Liver (tissue), 9 donors: Measurements from ENCODE around the gene RASSF3. TPM values are rescaled to one million over a fixed set of nuclear protein-coding genes. Genes with fewer than 3 reads are reported as not detected.

ENCODE experiments used
- DNase-seq: peaks from one replicate; pipeline ENCODE4 v3.0.0-alpha.2; 2017; ENCODE audit warnings: low spot score
- H3K27ac ChIP-seq, 2 donors: one replicate each; pipeline ENCODE4 v1.7.0; 2013; ENCODE audit warnings: inconsistent platforms in 2 of 2, low read length in 2 of 2, control low read depth in 1 of 2, low read depth in 1 of 2, mild to moderate bottlenecking in 1 of 2
- H3K27me3 ChIP-seq, 4 donors: one replicate each; pipeline versions ENCODE4 v1.6.1 to v1.7.0; 2013; ENCODE audit warnings: low read length in 3 of 4, inconsistent platforms in 1 of 4, mild to moderate bottlenecking in 1 of 4, moderate library complexity in 1 of 4; ENCODE audit not compliant: control insufficient read depth in 4 of 4, insufficient read depth in 4 of 4
- H3K36me3 ChIP-seq, 4 donors: one replicate each; pipeline versions ENCODE4 v1.6.1 to v1.7.0; 2013; ENCODE audit warnings: low read length in 3 of 4, mild to moderate bottlenecking in 3 of 4, low read depth in 1 of 4, moderate library complexity in 1 of 4; ENCODE audit not compliant: control insufficient read depth in 4 of 4, insufficient read depth in 3 of 4
- H3K4me1 ChIP-seq, 4 donors: one replicate each; pipeline versions ENCODE4 v1.6.1 to v1.7.0; 2013; ENCODE audit warnings: low read length in 3 of 4, mild to moderate bottlenecking in 3 of 4, moderate library complexity in 1 of 4; ENCODE audit not compliant: control insufficient read depth in 4 of 4, insufficient read depth in 4 of 4
- H3K4me3 ChIP-seq, 3 donors: one replicate each; pipeline versions ENCODE4 v1.6.1 to v1.7.0; 2013; ENCODE audit warnings: low read length in 3 of 3, control low read depth in 1 of 3, low read depth in 1 of 3, mild to moderate bottlenecking in 1 of 3
- H3K9ac ChIP-seq, 2 donors: one replicate each; pipeline ENCODE4 v1.7.0; 2013; ENCODE audit warnings: low read length in 2 of 2, mild to moderate bottlenecking in 2 of 2, moderate library complexity in 2 of 2, control low read depth in 1 of 2, low read depth in 1 of 2
- H3K9me3 ChIP-seq, 4 donors: one replicate each; pipeline versions ENCODE4 v1.6.1 to v1.7.0; 2013; ENCODE audit warnings: low read length in 3 of 4; ENCODE audit not compliant: control insufficient read depth in 4 of 4
- EGR1 ChIP-seq, 2 donors: IDR thresholded peaks; 2 replicates each; pipeline ENCODE4 v1.6.1; 2016 to 2018; ENCODE audit warnings: antibody characterized with exemption in 2 of 2, low read depth in 2 of 2
- FOXA1 ChIP-seq: IDR thresholded peaks from 2 replicates; pipeline ENCODE4 v1.6.1; 2016; ENCODE audit warnings: antibody characterized with exemption
- GABPA ChIP-seq, 2 donors: IDR thresholded peaks in 1 of 2; conservative IDR thresholded peaks in 1 of 2; 2 replicates each; pipeline ENCODE4 v1.6.1; 2016; ENCODE audit warnings: antibody characterized with exemption in 2 of 2, mild to moderate bottlenecking in 1 of 2, moderate library complexity in 1 of 2
- HNF4A ChIP-seq, 2 donors: conservative IDR thresholded peaks; 2 replicates each; pipeline ENCODE4 v1.6.1; 2016; ENCODE audit warnings: antibody characterized with exemption in 2 of 2, mild to moderate bottlenecking in 2 of 2
- HNF4G ChIP-seq: IDR thresholded peaks from 2 replicates; pipeline ENCODE4 v1.6.1; 2016; ENCODE audit warnings: antibody characterized with exemption
- JUND ChIP-seq, 2 donors: IDR thresholded peaks; 2 replicates each; pipeline ENCODE4 v1.6.1; 2016; ENCODE audit warnings: antibody characterized with exemption in 2 of 2
- NR2F2 ChIP-seq: IDR thresholded peaks from 2 replicates; pipeline ENCODE4 v1.6.1; 2016; ENCODE audit warnings: antibody characterized with exemption
- RAD21 ChIP-seq, 2 donors: IDR thresholded peaks; 2 replicates each; pipeline ENCODE4 v1.6.1; 2016; ENCODE audit warnings: antibody characterized with exemption in 2 of 2, mild to moderate bottlenecking in 2 of 2
- RXRA ChIP-seq, 2 donors: IDR thresholded peaks; 2 replicates each; pipeline ENCODE4 v1.6.1; 2017 to 2018; ENCODE audit warnings: antibody characterized with exemption in 2 of 2, mild to moderate bottlenecking in 1 of 2
- SP1 ChIP-seq: IDR thresholded peaks from 2 replicates; pipeline ENCODE4 v1.6.1; 2018; ENCODE audit warnings: antibody characterized with exemption, mild to moderate bottlenecking
- TAF1 ChIP-seq: conservative IDR thresholded peaks from 2 replicates; pipeline ENCODE4 v1.6.1; 2016; ENCODE audit warnings: antibody characterized with exemption, mild to moderate bottlenecking
- YY1 ChIP-seq: IDR thresholded peaks from 2 replicates; pipeline ENCODE4 v1.6.1; 2016; ENCODE audit warnings: antibody characterized with exemption, mild to moderate bottlenecking
- WGBS: extraction: QIAGEN DNeasy Blood & Tissue Kit; methylation state at CpG from one replicate; pipeline ENCODE4 v1.1.7; 2013; 5-methylcytosine and 5-hydroxymethylcytosine counted together
- polyA plus RNA-seq, 2 donors: library from polyadenylated mRNA; stranded (reverse) in 1 of 2; unstranded in 1 of 2; fragments of 200-250 nt in 1 of 2; fragments of >200 nt in 1 of 2; fragmentation: Nextera tagmentation in 1 of 2; extraction: Ambion mirVana in 1 of 2; gene quantifications; one replicate each; pipeline versions ENCODE4 v1.2.1 to v1.2.3, GENCODE V29; 2013 to 2015
- total RNA-seq, 2 donors: library from RNA; depleted of rRNA; stranded (reverse); fragments of >200 nt; gene quantifications; one replicate each; pipeline ENCODE4 v1.2.3, GENCODE V29; 2014
- TF ChIP-seq, protein P1 (sequence below): IDR thresholded peaks from 2 replicates; pipeline ENCODE4 v1.6.1; 2016; ENCODE audit warnings: antibody characterized with exemption
- TF ChIP-seq, protein P2 (sequence below): IDR thresholded peaks from 2 replicates; pipeline ENCODE4 v1.6.1; 2016; ENCODE audit warnings: antibody characterized with exemption, mild to moderate bottlenecking
- TF ChIP-seq, protein P3 (sequence below): IDR thresholded peaks from 2 replicates; pipeline ENCODE4 v1.6.1; 2016; ENCODE audit warnings: antibody characterized with exemption
- TF ChIP-seq, protein P4 (sequence below): fragments of 150-350 bp; IDR thresholded peaks from 2 replicates; pipeline ENCODE4 v1.5.1; 2017; ENCODE audit warnings: improper control_type of control experiment, low read depth, low read length; ENCODE audit not compliant: missing input control
- TF ChIP-seq, protein P5 (sequence below): IDR thresholded peaks from 2 replicates; pipeline ENCODE4 v1.6.1; 2016; ENCODE audit warnings: antibody characterized with exemption
- donor health status: healthy.
- donor health status: healthy.
- donor health status: healthy.
- donor health status: healthy.
- donor health status: healthy.

The RASSF3 gene
- total and polyA plus RNA-seq, 4 donors = 2.2 to 9.1 (median 5.6) TPM

DNA sequence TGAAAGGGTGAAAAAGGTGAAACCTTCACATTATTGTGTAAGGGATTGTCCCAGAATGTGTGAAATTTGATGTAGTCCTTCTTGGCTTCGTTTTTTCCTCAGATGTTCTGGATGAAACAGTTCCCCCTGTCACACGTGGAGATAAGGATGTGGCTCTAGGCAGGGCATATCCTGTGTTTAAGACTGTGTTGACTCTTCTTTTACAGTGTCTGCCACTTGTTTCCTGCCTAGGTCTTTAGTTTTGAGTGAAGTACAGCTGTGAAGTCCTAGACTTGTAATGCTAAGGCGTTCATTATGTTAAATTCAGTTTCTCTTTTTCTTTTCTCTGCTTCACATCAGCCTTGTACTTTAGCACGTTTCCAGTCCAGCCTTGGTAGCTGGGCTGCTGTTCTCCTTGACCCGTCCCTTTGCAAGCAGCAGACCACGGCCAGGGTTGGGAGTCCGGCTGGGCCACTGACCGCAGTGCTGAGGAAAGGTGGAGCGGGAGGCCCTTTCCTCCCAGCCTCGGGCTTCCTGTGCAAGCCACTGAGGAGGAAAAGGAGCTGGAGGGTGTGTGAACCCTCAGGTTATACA is 59.1 kb downstream of the RASSF3 start:
- no peak overlapping the region for H3K9ac ChIP-seq
- WGBS = 16% methylated on average over 10 of the region's 10 CpGs
- no peak overlapping the region for H3K4me3 ChIP-seq
- no peaks in the 10 kb centered on the region for H3K9me3 ChIP-seq
- TF ChIP-seq, protein P1, sequence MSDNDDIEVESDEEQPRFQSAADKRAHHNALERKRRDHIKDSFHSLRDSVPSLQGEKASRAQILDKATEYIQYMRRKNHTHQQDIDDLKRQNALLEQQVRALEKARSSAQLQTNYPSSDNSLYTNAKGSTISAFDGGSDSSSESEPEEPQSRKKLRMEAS = peak; percentile 18
- TF ChIP-seq, protein P2, sequence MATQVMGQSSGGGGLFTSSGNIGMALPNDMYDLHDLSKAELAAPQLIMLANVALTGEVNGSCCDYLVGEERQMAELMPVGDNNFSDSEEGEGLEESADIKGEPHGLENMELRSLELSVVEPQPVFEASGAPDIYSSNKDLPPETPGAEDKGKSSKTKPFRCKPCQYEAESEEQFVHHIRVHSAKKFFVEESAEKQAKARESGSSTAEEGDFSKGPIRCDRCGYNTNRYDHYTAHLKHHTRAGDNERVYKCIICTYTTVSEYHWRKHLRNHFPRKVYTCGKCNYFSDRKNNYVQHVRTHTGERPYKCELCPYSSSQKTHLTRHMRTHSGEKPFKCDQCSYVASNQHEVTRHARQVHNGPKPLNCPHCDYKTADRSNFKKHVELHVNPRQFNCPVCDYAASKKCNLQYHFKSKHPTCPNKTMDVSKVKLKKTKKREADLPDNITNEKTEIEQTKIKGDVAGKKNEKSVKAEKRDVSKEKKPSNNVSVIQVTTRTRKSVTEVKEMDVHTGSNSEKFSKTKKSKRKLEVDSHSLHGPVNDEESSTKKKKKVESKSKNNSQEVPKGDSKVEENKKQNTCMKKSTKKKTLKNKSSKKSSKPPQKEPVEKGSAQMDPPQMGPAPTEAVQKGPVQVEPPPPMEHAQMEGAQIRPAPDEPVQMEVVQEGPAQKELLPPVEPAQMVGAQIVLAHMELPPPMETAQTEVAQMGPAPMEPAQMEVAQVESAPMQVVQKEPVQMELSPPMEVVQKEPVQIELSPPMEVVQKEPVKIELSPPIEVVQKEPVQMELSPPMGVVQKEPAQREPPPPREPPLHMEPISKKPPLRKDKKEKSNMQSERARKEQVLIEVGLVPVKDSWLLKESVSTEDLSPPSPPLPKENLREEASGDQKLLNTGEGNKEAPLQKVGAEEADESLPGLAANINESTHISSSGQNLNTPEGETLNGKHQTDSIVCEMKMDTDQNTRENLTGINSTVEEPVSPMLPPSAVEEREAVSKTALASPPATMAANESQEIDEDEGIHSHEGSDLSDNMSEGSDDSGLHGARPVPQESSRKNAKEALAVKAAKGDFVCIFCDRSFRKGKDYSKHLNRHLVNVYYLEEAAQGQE = no peak
- TF ChIP-seq RXRA (IDR thresholded peaks at IDR 0.05) = peak; percentile 81 to 94
- peak; percentile 48 for TF ChIP-seq SP1
- TF ChIP-seq, protein P3, sequence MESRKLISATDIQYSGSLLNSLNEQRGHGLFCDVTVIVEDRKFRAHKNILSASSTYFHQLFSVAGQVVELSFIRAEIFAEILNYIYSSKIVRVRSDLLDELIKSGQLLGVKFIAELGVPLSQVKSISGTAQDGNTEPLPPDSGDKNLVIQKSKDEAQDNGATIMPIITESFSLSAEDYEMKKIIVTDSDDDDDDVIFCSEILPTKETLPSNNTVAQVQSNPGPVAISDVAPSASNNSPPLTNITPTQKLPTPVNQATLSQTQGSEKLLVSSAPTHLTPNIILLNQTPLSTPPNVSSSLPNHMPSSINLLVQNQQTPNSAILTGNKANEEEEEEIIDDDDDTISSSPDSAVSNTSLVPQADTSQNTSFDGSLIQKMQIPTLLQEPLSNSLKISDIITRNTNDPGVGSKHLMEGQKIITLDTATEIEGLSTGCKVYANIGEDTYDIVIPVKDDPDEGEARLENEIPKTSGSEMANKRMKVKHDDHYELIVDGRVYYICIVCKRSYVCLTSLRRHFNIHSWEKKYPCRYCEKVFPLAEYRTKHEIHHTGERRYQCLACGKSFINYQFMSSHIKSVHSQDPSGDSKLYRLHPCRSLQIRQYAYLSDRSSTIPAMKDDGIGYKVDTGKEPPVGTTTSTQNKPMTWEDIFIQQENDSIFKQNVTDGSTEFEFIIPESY = no peak
- TF ChIP-seq GABPA (IDR thresholded peaks at IDR 0.05 in 1 of 2, conservative IDR thresholded peaks at IDR 0.05 in 1 of 2) = no peak
- TF ChIP-seq RAD21 (IDR thresholded peaks at IDR 0.05) = peak in 1 of 2 donors; percentile 16
- TF ChIP-seq NR2F2 = peak; percentile 71
- peak; percentile 15 to 83 for TF ChIP-seq HNF4A (conservative IDR thresholded peaks at IDR 0.05)
- TF ChIP-seq HNF4G = peak; percentile 45
- peak; percentile 12 for TF ChIP-seq YY1
- H3K36me3 ChIP-seq = no peaks in the 10 kb centered on the region
- peak; percentile 61 for DNase-seq
- peaks cover 0 to 44% (median 21%) of the 10 kb centered on the region in 4 donors for H3K4me1 ChIP-seq
- H3K27ac ChIP-seq = peak overlapping the region in 1 of 2 donors; percentile 70
- H3K27me3 ChIP-seq = no peaks in the 10 kb centered on the region

DNA sequence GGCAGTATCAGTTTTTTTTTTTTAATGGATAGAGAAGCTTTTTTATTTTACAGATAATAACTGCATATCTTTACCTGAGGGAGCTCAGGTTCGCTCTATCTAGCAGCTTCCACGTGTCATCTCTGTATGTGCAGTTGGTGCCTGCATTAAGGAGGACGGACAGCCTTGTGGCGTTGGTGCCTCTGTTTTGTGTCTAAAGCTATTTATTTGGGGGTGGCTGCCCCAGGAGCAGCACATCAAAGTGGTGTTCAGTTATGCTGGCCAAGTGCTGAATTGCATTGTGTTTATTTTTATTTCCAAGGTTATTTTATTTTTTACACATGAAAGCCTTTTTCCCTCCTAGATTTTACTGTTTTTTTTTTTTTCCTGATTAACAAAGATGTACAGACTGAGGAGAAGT is 59.7 kb downstream of the RASSF3 start:
- Histone ChIP-seq H3K36me3 (no peaks in the 10 kb centered on the region), H3K4me1 (peaks cover 0 to 44% (median 21%) of the 10 kb centered on the region in 4 donors), H3K9ac (no peak overlapping the region), H3K9me3 (no peaks in the 10 kb centered on the region), H3K27me3 (no peaks in the 10 kb centered on the region), H3K4me3 (no peak overlapping the region), H3K27ac (peak overlapping the region in 1 of 2 donors; percentile 70)
- WGBS = 64% methylated on average over 4 of the region's 4 CpGs
- DNase-seq = no peak
- TF ChIP-seq SP1 = no peak
- no peak for TF ChIP-seq NR2F2
- TF ChIP-seq, protein P4, sequence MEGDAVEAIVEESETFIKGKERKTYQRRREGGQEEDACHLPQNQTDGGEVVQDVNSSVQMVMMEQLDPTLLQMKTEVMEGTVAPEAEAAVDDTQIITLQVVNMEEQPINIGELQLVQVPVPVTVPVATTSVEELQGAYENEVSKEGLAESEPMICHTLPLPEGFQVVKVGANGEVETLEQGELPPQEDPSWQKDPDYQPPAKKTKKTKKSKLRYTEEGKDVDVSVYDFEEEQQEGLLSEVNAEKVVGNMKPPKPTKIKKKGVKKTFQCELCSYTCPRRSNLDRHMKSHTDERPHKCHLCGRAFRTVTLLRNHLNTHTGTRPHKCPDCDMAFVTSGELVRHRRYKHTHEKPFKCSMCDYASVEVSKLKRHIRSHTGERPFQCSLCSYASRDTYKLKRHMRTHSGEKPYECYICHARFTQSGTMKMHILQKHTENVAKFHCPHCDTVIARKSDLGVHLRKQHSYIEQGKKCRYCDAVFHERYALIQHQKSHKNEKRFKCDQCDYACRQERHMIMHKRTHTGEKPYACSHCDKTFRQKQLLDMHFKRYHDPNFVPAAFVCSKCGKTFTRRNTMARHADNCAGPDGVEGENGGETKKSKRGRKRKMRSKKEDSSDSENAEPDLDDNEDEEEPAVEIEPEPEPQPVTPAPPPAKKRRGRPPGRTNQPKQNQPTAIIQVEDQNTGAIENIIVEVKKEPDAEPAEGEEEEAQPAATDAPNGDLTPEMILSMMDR = no peak
- TF ChIP-seq, protein P1 = no peak
- TF ChIP-seq FOXA1 = no peak
- no peak for TF ChIP-seq GABPA (IDR thresholded peaks at IDR 0.05 in 1 of 2, conservative IDR thresholded peaks at IDR 0.05 in 1 of 2)
- no peak for TF ChIP-seq YY1
- TF ChIP-seq, protein P5, sequence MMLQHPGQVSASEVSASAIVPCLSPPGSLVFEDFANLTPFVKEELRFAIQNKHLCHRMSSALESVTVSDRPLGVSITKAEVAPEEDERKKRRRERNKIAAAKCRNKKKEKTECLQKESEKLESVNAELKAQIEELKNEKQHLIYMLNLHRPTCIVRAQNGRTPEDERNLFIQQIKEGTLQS = no peak
- TF ChIP-seq, protein P2 = no peak
- no peak for TF ChIP-seq JUND (IDR thresholded peaks at IDR 0.05)
- TF ChIP-seq, protein P3 = no peak
- TF ChIP-seq EGR1 (IDR thresholded peaks at IDR 0.05; ENCODE audit: low read depth in 2 of 2) = no peak
- no peak for TF ChIP-seq RXRA (IDR thresholded peaks at IDR 0.05)
- TF ChIP-seq TAF1 = no peak
